Neural cell (in vitro differentiated cells): ENCODE measurements around the gene FNDC10. TPM values are rescaled to one million over a fixed set of nuclear protein-coding genes. Genes with fewer than 3 reads are reported as not detected.

Experiments used
- H2AFZ ChIP-seq: fragments of 200-600, 300-800 bp; sonication (generic), shearing (Covaris generic); 2 replicates; pipeline ENCODE4 v1.6.0; 2014; ENCODE audit warnings: low read depth, mild to moderate bottlenecking, antibody characterized with exemption, low read length, moderate library complexity
- H3F3A ChIP-seq: fragments of 200-600 bp; shearing (Covaris generic); 2 replicates; pipeline ENCODE4 v1.6.1; 2016; ENCODE audit warnings: mild to moderate bottlenecking, moderate library complexity, mixed read lengths, antibody characterized with exemption, low read length; ENCODE audit not compliant: insufficient read depth, poor library complexity, severe bottlenecking
- H3K27ac ChIP-seq: fragments of 200-600, 300-800 bp; sonication (generic), shearing (Covaris generic); 2 replicates; pipeline ENCODE4 v1.5.1; 2014; ENCODE audit warnings: mild to moderate bottlenecking, low read length, moderate library complexity
- H3K27me3 ChIP-seq: fragments of 300-800, 200-600 bp; sonication (generic), shearing (Covaris generic); 2 replicates; pipeline ENCODE4 v1.6.0; 2014; ENCODE audit warnings: mild to moderate bottlenecking, low read depth, low read length, moderate library complexity; ENCODE audit not compliant: insufficient read depth
- H3K36me3 ChIP-seq: fragments of 300-800, 200-600 bp; sonication (generic), shearing (Covaris generic); 2 replicates; pipeline ENCODE4 v1.5.1; 2014; ENCODE audit warnings: mild to moderate bottlenecking, antibody characterized with exemption, low read length, moderate library complexity; ENCODE audit not compliant: insufficient read depth
- H3K4me2 ChIP-seq: fragments of 300-800, 200-600 bp; sonication (generic), shearing (Covaris generic); 2 replicates; pipeline ENCODE4 v1.6.0; 2014; ENCODE audit warnings: mild to moderate bottlenecking, low read length
- H3K4me3 ChIP-seq: fragments of 300-800, 200-600 bp; sonication (generic), shearing (Covaris generic); 2 replicates; pipeline ENCODE4 v1.5.1; 2014; ENCODE audit warnings: mild to moderate bottlenecking, low read length, moderate library complexity
- H3K79me2 ChIP-seq: fragments of 200-600 bp; shearing (Covaris generic); replicated peaks from 2 replicates; pipeline ENCODE4 v1.6.0; 2014; ENCODE audit warnings: mild to moderate bottlenecking, low read length, moderate library complexity; ENCODE audit not compliant: insufficient read depth
- H3K9ac ChIP-seq: fragments of 300-800, 200-600 bp; sonication (generic), shearing (Covaris generic); 2 replicates; pipeline ENCODE4 v1.6.1; 2016; ENCODE audit warnings: mild to moderate bottlenecking, low read length, mixed read lengths
- H3K9me2 ChIP-seq: fragments of 200-600 bp; shearing (Covaris generic); 2 replicates; pipeline ENCODE4 v1.6.1; 2016; ENCODE audit warnings: mild to moderate bottlenecking, low read length, mixed read lengths; ENCODE audit not compliant: insufficient read depth
- H3K9me3 ChIP-seq: fragments of 200-600, 300-800 bp; sonication (generic), shearing (Covaris generic); 2 replicates; pipeline ENCODE4 v1.6.1; 2016; ENCODE audit warnings: mild to moderate bottlenecking, mixed run types, low read length, moderate library complexity, mixed read lengths
- H4K20me1 ChIP-seq: fragments of 200-600 bp; shearing (Covaris generic); 2 replicates; pipeline ENCODE4 v1.6.1; 2016; ENCODE audit warnings: mild to moderate bottlenecking, mixed run types; ENCODE audit not compliant: insufficient read depth
- CTCF ChIP-seq: fragments of 450-650 bp; IDR thresholded peaks from 2 replicates; pipeline ENCODE4 v1.5.1; 2014; ENCODE audit warnings: antibody characterized with exemption, mild to moderate bottlenecking, moderate library complexity; ENCODE audit not compliant: poor library complexity, severe bottlenecking
- EP300 ChIP-seq: fragments of 450-650 bp; conservative IDR thresholded peaks from 2 replicates; pipeline ENCODE4 v1.6.1; 2014; ENCODE audit warnings: antibody characterized with exemption, mild to moderate bottlenecking, moderate library complexity; ENCODE audit not compliant: poor library complexity, severe bottlenecking
- EZH2 ChIP-seq: fragments of 200-600, 300-800 bp; shearing (Covaris generic), sonication (generic); IDR thresholded peaks from 2 replicates; pipeline ENCODE4 v1.6.1; 2014; ENCODE audit warnings: antibody characterized with exemption, low read length, borderline replicate concordance, mild to moderate bottlenecking; ENCODE audit not compliant: insufficient read depth, poor library complexity, severe bottlenecking
- MXI1 ChIP-seq: fragments of 450-650 bp; conservative IDR thresholded peaks from 2 replicates; pipeline ENCODE4 v1.6.1; 2014; ENCODE audit warnings: antibody characterized with exemption, mild to moderate bottlenecking; ENCODE audit not compliant: poor library complexity, severe bottlenecking
- POLR2AphosphoS5 ChIP-seq: IDR thresholded peaks from 2 replicates; pipeline ENCODE4 v1.6.1; 2012
- RAD21 ChIP-seq: fragments of 450-650 bp; conservative IDR thresholded peaks from 2 replicates; pipeline ENCODE4 v1.6.1; 2014; ENCODE audit warnings: antibody characterized with exemption, mild to moderate bottlenecking, moderate library complexity
- REST ChIP-seq: IDR thresholded peaks from 2 replicates; pipeline ENCODE4 v1.6.1; 2012; ENCODE audit warnings: borderline replicate concordance
- SMC3 ChIP-seq: fragments of 450-650 bp; conservative IDR thresholded peaks from 2 replicates; pipeline ENCODE4 v1.6.1; 2014; ENCODE audit warnings: antibody characterized with exemption, mild to moderate bottlenecking, moderate library complexity; ENCODE audit not compliant: poor library complexity
- TAF1 ChIP-seq: IDR thresholded peaks from 2 replicates; pipeline ENCODE4 v1.6.1; 2012; ENCODE audit warnings: low read depth
- polyA plus RNA-seq: library from polyadenylated mRNA; depleted of rRNA; stranded (reverse); fragments of >200 nt; gene quantifications from 2 replicates; pipeline ENCODE4 v1.2.3, GENCODE V29; 2014

The FNDC10 gene
- polyA plus RNA-seq, 1 donor from 2014 or later = 4.5 TPM

GRCh38 chr1:1624443-1625403, 24.8 kb upstream of the FNDC10 start:
- Histone ChIP-seq H4K20me1 (no peaks in the 10 kb centered on the region), H3K9ac (no peak overlapping the region), H3K9me3 (no peaks in the 10 kb centered on the region), H3K27me3 (no peaks in the 10 kb centered on the region), H3K79me2 (no peaks in the 10 kb centered on the region), H3K4me2 (no peak overlapping the region), H2AFZ (no peak overlapping the region), H3K9me2 (no peaks in the 10 kb centered on the region), H3F3A (no peaks in the 10 kb centered on the region), H3K27ac (no peak overlapping the region), H3K4me3 (no peak overlapping the region), H3K36me3 (peaks cover 3% of the 10 kb centered on the region)
- no peak for TF ChIP-seq EZH2
- no peak for TF ChIP-seq RAD21
- TF ChIP-seq POLR2AphosphoS5 = no peak
- no peak for TF ChIP-seq CTCF
- no peak for TF ChIP-seq SMC3
- no peak for TF ChIP-seq EP300
- no peak for TF ChIP-seq MXI1
- no peak for TF ChIP-seq REST
- TF ChIP-seq TAF1 = no peak

- Histone ChIP-seq H3K4me2 (no peak overlapping the region), H3K9me2 (no peaks in the 10 kb centered on the region), H3K9ac (no peak overlapping the region), H4K20me1 (no peaks in the 10 kb centered on the region), H3K27me3 (no peaks in the 10 kb centered on the region), H3K27ac (no peak overlapping the region), H3K79me2 (no peaks in the 10 kb centered on the region), H3K9me3 (no peaks in the 10 kb centered on the region), H3K36me3 (peaks cover 3% of the 10 kb centered on the region), H3F3A (no peaks in the 10 kb centered on the region), H2AFZ (no peak overlapping the region), H3K4me3 (no peak overlapping the region)
- TF ChIP-seq POLR2AphosphoS5 (no peak), CTCF (no peak), REST (no peak), TAF1 (no peak), RAD21 (no peak), EZH2 (no peak), MXI1 (no peak), SMC3 (no peak), EP300 (no peak)
Measured at GRCh38 chr1:1623631-1624442, 23.9 kb upstream of the FNDC10 start.
